ENCODE results near the gene NEO1.

The NEO1 gene

DNA sequence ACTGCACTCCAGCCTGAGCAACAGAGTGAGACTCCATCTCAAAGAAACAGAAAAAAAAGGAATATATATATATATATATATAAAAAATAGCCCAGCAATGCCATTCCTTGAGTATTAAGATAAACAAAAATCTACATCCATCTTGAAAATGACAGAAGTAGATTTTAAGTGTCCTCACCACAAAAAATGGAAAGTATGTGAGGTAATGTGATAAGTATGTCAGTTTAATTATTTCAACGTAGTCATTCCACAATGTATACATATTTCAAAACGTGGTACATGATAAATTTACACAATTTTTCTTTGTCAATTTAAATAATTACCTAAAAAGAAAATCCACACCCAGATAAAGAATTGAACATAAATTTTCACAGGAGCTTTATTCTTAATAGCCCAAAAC is 261.6 kb downstream of the NEO1 start:
- H3K9ac ChIP-seq (ENCODE audit: low read length in 5 of 5) = no peak overlapping the region
- H3K4me1 ChIP-seq (ENCODE audit: control insufficient read depth in 5 of 5, insufficient read depth in 5 of 5, low read length in 5 of 5) = no peaks in the 10 kb centered on the region
- no peak overlapping the region for H3K27ac ChIP-seq (ENCODE audit: low read depth, low read length)
- no peaks in the 10 kb centered on the region for H3K36me3 ChIP-seq (ENCODE audit: control insufficient read depth in 5 of 5, insufficient read depth in 5 of 5, low read length in 5 of 5)
- peaks cover 3 to 12% (median 9%) of the 10 kb centered on the region in 5 donors for H3K27me3 ChIP-seq (ENCODE audit: control insufficient read depth in 5 of 5, insufficient read depth in 4 of 5, low read length in 5 of 5)
- no peaks in the 10 kb centered on the region for H3K9me3 ChIP-seq (ENCODE audit: control insufficient read depth in 5 of 5, low read length in 5 of 5)
- no peak overlapping the region for H3K4me3 ChIP-seq (ENCODE audit: low read depth in 1 of 5, low read length in 5 of 5)

GRCh38 chr15:73317651-73318462 is 265.6 kb downstream of the NEO1 start:
- Histone ChIP-seq H3K36me3 (ENCODE audit: control insufficient read depth in 5 of 5, insufficient read depth in 5 of 5, low read length in 5 of 5) (no peaks in the 10 kb centered on the region), H3K27me3 (ENCODE audit: control insufficient read depth in 5 of 5, insufficient read depth in 4 of 5, low read length in 5 of 5) (peaks cover 15 to 32% (median 20%) of the 10 kb centered on the region in 5 donors), H3K9ac (ENCODE audit: low read length in 5 of 5) (no peak overlapping the region), H3K9me3 (ENCODE audit: control insufficient read depth in 5 of 5, low read length in 5 of 5) (no peaks in the 10 kb centered on the region), H3K4me1 (ENCODE audit: control insufficient read depth in 5 of 5, insufficient read depth in 5 of 5, low read length in 5 of 5) (no peaks in the 10 kb centered on the region), H3K4me3 (ENCODE audit: low read depth in 1 of 5, low read length in 5 of 5) (no peak overlapping the region), H3K27ac (ENCODE audit: low read depth, low read length) (no peak overlapping the region)

GRCh38 chr15:73318463-73319351 is 266.4 kb downstream of the NEO1 start:
- no peak overlapping the region for H3K4me3 ChIP-seq (ENCODE audit: low read depth in 1 of 5, low read length in 5 of 5)
- H3K27ac ChIP-seq (ENCODE audit: low read depth, low read length) = no peak overlapping the region
- no peaks in the 10 kb centered on the region for H3K4me1 ChIP-seq (ENCODE audit: control insufficient read depth in 5 of 5, insufficient read depth in 5 of 5, low read length in 5 of 5)
- no peaks in the 10 kb centered on the region for H3K9me3 ChIP-seq (ENCODE audit: control insufficient read depth in 5 of 5, low read length in 5 of 5)
- H3K27me3 ChIP-seq (ENCODE audit: control insufficient read depth in 5 of 5, insufficient read depth in 4 of 5, low read length in 5 of 5) = peaks cover 15 to 34% (median 23%) of the 10 kb centered on the region in 5 donors
- H3K9ac ChIP-seq (ENCODE audit: low read length in 5 of 5) = no peak overlapping the region
- no peaks in the 10 kb centered on the region for H3K36me3 ChIP-seq (ENCODE audit: control insufficient read depth in 5 of 5, insufficient read depth in 5 of 5, low read length in 5 of 5)

- no peak overlapping the region for H3K27ac ChIP-seq (ENCODE audit: low read depth, low read length)
- peaks cover 15 to 37% (median 24%) of the 10 kb centered on the region in 5 donors for H3K27me3 ChIP-seq (ENCODE audit: control insufficient read depth in 5 of 5, insufficient read depth in 4 of 5, low read length in 5 of 5)
Observed at GRCh38 chr15:73319460-73320245, 267.4 kb downstream of the NEO1 start.

GRCh38 chr15:73320619-73321180 is 268.4 kb downstream of the NEO1 start:
- Histone ChIP-seq H3K9ac (ENCODE audit: low read length in 5 of 5) (no peak overlapping the region), H3K27me3 (ENCODE audit: control insufficient read depth in 5 of 5, insufficient read depth in 4 of 5, low read length in 5 of 5) (peaks cover 22 to 39% (median 24%) of the 10 kb centered on the region in 5 donors), H3K4me3 (ENCODE audit: low read depth in 1 of 5, low read length in 5 of 5) (no peak overlapping the region), H3K36me3 (ENCODE audit: control insufficient read depth in 5 of 5, insufficient read depth in 5 of 5, low read length in 5 of 5) (no peaks in the 10 kb centered on the region), H3K9me3 (ENCODE audit: control insufficient read depth in 5 of 5, low read length in 5 of 5) (peaks cover 0 to 2% (median 0%) of the 10 kb centered on the region in 5 donors), H3K27ac (ENCODE audit: low read depth, low read length) (no peak overlapping the region), H3K4me1 (ENCODE audit: control insufficient read depth in 5 of 5, insufficient read depth in 5 of 5, low read length in 5 of 5) (peaks cover 0 to 4% (median 0%) of the 10 kb centered on the region in 5 donors)

More at GRCh38 chr15:73319460-73320245, 267.4 kb downstream of the NEO1 start:
- H3K4me3 ChIP-seq (ENCODE audit: low read depth in 1 of 5, low read length in 5 of 5) = no peak overlapping the region
- H3K9ac ChIP-seq (ENCODE audit: low read length in 5 of 5) = no peak overlapping the region
- H3K36me3 ChIP-seq (ENCODE audit: control insufficient read depth in 5 of 5, insufficient read depth in 5 of 5, low read length in 5 of 5) = no peaks in the 10 kb centered on the region
- H3K4me1 ChIP-seq (ENCODE audit: control insufficient read depth in 5 of 5, insufficient read depth in 5 of 5, low read length in 5 of 5) = no peaks in the 10 kb centered on the region
- H3K9me3 ChIP-seq (ENCODE audit: control insufficient read depth in 5 of 5, low read length in 5 of 5) = peaks cover 0 to 2% (median 0%) of the 10 kb centered on the region in 5 donors

- Histone ChIP-seq H3K9ac (ENCODE audit: low read length in 5 of 5) (no peak overlapping the region), H3K27me3 (ENCODE audit: control insufficient read depth in 5 of 5, insufficient read depth in 4 of 5, low read length in 5 of 5) (peaks cover 22 to 39% (median 27%) of the 10 kb centered on the region in 5 donors), H3K4me1 (ENCODE audit: control insufficient read depth in 5 of 5, insufficient read depth in 5 of 5, low read length in 5 of 5) (peaks cover 0 to 5% (median 0%) of the 10 kb centered on the region in 5 donors), H3K4me3 (ENCODE audit: low read depth in 1 of 5, low read length in 5 of 5) (no peak overlapping the region), H3K27ac (ENCODE audit: low read depth, low read length) (no peak overlapping the region), H3K36me3 (ENCODE audit: control insufficient read depth in 5 of 5, insufficient read depth in 5 of 5, low read length in 5 of 5) (no peaks in the 10 kb centered on the region), H3K9me3 (ENCODE audit: control insufficient read depth in 5 of 5, low read length in 5 of 5) (peaks cover 0 to 2% (median 0%) of the 10 kb centered on the region in 5 donors)
Observed at GRCh38 chr15:73321496-73322450, 269.5 kb downstream of the NEO1 start.

DNA sequence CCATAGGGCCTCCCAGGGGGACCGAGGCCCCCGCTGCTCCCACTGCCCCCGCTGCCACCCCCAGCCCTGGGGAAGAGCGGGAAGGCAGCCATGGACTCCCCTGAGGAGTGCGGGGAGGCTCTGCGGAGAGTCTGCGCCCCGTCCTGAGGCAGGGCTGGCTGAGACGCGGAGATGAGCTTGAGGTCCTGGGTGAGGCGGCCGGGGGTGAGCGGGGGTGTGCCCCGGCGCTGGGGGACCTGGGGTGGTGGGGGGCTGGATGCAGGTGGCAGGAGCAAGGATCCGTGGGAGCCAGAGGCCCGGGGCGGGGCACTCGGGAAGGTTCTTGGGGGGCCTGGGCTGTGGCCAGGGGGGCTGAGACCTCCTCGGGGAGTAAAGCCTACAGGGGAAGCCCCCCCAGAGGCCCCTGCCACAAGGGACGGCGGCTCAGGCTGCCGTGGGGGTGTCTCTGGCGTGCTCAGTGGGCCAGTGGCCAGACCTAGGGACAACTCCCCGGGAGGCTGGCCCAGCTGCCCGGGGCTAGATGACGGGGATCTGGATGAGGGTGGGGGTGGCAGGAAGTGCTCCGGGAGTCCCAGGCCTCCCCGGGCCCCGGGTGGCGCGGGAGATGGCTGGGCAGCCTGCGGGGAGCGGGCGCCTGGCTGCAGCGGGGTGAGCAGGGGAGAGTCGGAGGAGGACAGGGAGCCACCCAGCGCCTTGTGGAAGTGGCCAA is 270.6 kb downstream of the NEO1 start:
- H3K27ac ChIP-seq (ENCODE audit: low read depth, low read length) = no peak overlapping the region

DNA sequence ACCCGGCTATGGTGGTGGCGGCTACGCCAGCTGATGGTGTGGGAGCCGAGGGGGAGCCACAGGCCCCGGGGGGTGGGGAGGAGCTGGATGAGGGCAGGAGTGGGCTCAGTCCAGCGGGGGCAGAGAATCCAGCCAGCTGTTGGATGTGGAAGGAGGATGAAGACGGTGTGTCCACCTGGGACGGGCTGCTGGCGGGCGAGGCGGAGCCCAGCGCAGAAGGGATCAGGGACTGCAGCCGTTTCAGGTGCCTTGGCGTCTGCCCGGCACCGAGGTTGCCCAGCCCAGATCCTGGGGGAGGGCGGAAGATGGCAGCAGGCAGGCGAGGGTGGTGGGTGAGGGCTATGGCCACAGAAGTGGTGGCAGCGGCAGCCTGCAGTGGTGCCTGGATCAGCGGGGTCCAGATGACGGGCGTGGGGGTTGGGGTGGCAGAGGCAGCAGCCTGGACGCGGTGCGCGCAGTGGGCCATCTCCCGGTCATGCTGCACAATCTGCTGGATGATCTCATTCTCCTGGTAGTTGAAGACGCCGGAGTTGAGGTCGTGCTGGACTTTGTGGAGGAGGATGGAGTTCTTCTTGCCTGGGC is 271.2 kb downstream of the NEO1 start:
- Histone ChIP-seq H3K36me3 (ENCODE audit: control insufficient read depth in 5 of 5, insufficient read depth in 5 of 5, low read length in 5 of 5) (no peaks in the 10 kb centered on the region), H3K9me3 (ENCODE audit: control insufficient read depth in 5 of 5, low read length in 5 of 5) (peaks cover 0 to 2% (median 0%) of the 10 kb centered on the region in 5 donors), H3K27me3 (ENCODE audit: control insufficient read depth in 5 of 5, insufficient read depth in 4 of 5, low read length in 5 of 5) (peaks cover 16 to 32% (median 24%) of the 10 kb centered on the region in 5 donors), H3K4me3 (ENCODE audit: low read depth in 1 of 5, low read length in 5 of 5) (no peak overlapping the region), H3K9ac (ENCODE audit: low read length in 5 of 5) (no peak overlapping the region), H3K4me1 (ENCODE audit: control insufficient read depth in 5 of 5, insufficient read depth in 5 of 5, low read length in 5 of 5) (peaks cover 0 to 5% (median 0%) of the 10 kb centered on the region in 5 donors), H3K27ac (ENCODE audit: low read depth, low read length) (no peak overlapping the region)

More for the DNA sequence above, 270.6 kb downstream of the NEO1 start:
- no peak overlapping the region for H3K9ac ChIP-seq (ENCODE audit: low read length in 5 of 5)
- H3K27me3 ChIP-seq (ENCODE audit: control insufficient read depth in 5 of 5, insufficient read depth in 4 of 5, low read length in 5 of 5) = peaks cover 20 to 37% (median 27%) of the 10 kb centered on the region in 5 donors
- peaks cover 0 to 5% (median 0%) of the 10 kb centered on the region in 5 donors for H3K4me1 ChIP-seq (ENCODE audit: control insufficient read depth in 5 of 5, insufficient read depth in 5 of 5, low read length in 5 of 5)
- H3K36me3 ChIP-seq (ENCODE audit: control insufficient read depth in 5 of 5, insufficient read depth in 5 of 5, low read length in 5 of 5) = no peaks in the 10 kb centered on the region
- H3K9me3 ChIP-seq (ENCODE audit: control insufficient read depth in 5 of 5, low read length in 5 of 5) = peaks cover 0 to 2% (median 0%) of the 10 kb centered on the region in 5 donors
- no peak overlapping the region for H3K4me3 ChIP-seq (ENCODE audit: low read depth in 1 of 5, low read length in 5 of 5)
